A204.1 (cell line): Measurements from ENCODE around the gene CALY.

Experiments
- FAIRE-seq: peaks from 2 replicates; lab custom pipeline; 2012; peaks lifted over from hg19 to GRCh38; lab: Jason Lieb, UNC

CALY gene

DNA sequence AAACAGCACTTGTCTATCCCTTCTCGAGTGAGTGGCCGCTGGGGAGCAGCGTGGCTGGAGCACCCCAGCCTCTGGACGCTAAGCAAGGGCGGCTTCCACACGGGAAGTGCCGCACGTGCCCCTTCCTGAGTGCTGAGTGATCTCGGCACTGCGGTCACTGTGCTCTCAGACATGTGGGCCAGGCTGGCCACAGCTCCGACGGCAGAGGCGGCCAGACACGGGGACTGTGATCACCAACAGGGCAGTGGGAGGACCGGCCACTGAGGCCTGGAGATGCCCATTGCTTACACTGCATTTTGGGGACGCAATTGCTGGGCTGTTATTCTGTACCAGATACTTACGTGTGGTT lies 29.4 kb upstream of the CALY start:
- FAIRE-seq, result no peak

DNA sequence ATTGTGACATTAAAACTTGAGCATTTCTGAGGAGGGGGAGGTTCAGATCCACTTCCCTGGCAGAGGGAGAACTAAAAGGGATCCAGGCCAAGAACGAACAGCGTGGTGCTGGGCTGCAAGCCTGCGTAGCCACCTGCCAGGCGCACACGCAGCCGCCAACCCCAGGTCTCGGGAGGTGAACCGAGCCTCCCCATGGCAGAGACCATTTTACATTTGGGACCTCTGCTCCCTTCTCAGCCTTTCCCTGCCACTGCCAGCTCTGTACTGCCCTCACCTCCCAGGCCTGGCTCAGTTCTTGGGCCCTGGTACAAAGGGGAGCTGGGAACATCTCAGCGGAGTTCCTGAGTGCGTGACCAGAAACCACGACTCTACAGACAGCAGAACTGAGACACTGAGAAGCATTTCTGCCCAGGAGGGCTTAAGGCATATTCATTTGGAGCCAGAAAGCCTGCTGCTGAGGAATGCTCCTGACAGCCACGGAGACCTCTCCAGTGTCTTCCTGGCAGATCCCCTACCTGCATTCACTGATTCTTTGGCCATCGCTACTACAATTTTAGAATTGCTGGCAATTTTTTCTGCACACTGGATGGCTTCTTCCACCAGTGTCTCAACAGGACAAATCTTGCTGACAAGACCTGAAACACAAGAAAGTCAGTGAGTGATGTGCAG lies 28.9 kb upstream of the CALY start:
- FAIRE-seq, result no peak

DNA sequence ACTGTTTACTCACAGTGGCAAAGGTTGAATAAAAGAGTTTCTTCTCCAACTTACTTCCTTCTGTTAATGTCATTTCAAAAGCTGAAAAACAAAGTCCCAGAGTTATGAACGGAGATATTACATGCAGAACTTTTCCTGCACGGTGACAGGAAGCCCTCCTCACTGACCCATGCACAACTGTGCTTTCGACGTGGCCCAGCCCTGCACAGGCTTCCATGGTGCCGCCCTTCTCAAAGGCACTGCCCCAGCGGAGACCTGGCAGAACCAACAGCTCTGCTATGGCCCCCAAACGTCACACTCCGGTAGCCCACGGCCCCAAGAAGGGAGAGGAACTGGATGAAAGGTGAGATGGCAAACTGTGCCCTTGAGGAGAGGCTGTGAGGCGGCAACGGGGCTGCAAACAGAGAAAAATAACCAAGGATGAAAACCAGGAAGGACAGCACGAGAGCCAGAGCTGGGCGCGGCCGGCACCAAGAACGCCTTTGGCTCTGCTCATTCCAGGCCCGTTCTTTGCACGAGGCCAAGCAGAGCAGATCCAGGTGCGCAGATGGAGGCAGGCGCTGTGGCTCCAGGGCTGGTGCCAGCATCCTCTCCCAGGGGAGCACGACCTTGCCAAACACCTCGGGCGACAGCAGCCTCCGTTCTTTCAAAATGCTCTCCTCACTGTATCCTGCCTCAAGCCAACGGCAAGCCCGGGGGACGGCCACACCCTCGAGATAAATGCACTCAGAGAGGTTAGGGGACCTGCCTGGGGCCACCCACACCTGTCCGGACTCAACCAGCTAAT lies 28.1 kb upstream of the CALY start:
- FAIRE-seq, result no peak

DNA sequence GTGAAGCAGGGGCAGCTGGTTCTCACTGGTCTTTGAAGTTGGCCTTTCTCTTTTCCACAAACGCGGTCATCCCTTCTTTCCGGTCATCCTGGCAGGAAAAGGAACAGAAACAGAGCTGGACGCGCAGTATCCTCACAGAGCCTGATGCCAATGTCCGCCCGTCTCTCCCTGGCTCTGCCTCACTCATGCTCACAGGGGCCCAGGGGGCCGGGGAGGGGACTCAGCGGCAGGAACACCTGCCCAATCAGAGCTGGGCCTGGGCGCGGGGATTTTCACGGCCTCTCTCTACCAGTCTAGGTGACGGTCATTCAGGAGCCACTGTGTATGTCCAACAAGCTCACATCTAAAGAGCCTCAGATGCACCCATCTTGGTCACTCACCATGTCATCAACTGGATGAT lies 26.1 kb upstream of the CALY start:
- no peak for FAIRE-seq

DNA sequence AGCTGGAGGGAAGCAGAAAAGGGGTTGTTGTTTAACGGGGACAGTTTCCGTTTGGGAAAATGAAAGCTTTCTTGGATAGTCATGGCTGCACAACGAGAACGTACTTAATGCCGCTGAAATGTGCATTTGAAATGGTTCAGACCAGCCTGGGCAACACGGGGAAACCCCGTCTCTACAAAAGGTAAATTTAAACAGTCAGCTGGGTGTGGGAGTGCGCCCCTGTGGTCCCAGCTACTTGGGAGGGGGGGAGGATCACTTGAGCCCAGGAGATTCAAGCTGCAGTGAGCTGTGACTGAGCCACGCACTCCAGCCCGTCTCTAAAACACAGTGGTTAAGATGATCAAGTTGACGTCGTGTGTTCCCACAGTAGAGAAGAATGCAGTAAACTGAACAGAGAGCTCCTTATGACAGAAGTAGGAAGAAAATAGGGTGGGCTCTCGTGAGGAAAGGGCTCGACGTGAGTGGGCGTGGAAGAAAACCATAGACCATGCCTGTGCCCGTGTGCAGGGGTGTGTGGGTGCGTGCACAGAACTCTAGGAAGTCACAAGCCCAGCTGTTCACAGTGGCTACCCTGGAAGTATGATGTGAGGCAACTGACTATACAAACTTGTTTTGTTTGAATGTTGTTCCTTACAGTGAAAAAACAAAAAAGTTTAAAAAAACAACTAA lies 25.2 kb upstream of the CALY start:
- no peak for FAIRE-seq

DNA sequence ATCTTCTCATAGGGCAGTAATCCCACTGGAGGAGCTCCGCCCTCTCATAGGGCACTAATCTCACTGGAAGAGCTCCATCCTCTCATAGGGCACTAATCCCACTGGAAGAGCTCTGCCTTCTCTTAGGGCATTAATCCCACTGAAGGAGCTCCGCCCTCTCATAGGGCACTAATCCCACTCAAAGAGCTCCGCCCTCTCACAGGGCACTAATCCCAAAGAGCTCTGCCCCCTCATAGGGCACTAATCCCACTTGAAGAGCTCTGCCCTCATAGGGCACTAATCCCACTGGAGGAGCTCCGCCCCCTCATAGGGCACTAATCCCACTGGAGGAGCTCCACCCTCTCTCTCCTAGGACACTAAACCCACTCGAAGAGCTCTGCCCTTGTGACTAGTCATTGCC lies 24.5 kb upstream of the CALY start:
- FAIRE-seq, result no peak

DNA sequence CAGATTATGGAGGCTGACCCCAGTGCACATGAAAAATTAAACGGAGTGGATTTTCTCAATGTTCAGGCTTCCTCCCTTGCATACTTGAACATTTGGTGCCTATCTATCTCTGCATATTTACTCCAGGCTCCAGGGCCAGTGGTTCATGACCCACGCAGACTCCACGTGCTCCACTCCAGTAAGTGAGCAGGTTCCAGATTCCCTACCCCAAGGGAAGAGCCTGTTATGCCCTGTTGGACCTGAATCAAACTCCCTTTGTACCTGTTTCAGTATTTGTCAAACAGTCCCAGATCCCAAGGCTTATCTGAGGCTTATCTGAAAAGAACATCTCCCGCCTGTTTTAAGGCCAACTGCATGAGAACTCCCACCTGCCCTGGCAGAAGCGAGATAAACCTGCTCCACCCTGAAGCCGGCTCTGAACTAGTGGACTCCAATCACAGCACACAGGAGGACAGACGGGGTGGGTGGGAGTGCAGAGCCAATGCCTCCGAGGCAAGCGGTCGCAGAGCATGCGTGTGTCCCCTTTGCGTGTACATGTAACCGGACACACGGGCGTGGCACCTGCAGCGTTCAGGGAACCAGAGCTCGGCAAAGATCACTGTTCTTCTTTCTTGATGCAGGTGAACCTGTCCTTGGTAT lies 23.4 kb upstream of the CALY start:
- FAIRE-seq, result no peak

DNA sequence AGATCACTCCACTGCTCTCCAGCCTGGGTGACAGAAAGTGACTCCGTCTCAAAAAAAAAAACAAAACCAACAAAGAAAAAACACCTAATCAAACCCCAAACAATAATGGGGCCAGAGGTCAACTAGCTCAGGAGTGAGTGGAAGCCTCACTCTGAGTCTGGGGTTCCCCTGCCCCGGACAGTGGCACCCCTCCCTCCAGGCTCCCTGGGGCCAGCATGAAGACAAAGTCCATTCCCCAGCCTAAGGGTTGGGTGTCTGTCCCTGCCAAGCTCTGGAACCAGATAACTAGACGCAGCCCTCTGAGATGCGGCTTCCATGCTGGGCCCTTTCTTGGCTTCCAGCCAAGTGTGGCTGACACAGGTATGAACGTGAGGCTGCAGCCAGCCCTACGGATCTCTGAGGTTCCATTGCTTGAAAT lies 22.9 kb upstream of the CALY start:
- no peak for FAIRE-seq

DNA sequence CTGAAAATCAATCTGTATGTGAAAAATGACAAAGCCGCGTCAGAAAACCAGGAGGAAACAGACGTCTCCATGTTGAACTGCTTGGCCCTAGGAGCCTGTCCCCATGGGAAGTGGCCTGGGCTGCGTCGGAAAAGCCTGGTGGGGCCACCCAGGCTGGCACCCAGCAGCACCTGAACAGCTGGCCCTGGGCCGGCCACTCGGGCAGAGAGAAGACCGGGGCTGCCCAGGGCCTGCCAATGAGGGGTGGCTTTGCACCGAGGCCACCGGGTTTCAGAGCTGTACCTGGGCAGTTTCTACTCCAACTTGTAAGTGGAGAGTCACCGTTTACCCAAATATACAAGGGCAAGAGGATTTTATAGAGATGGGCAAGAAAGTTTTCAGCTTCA lies 22.2 kb upstream of the CALY start:
- FAIRE-seq, result no peak

DNA sequence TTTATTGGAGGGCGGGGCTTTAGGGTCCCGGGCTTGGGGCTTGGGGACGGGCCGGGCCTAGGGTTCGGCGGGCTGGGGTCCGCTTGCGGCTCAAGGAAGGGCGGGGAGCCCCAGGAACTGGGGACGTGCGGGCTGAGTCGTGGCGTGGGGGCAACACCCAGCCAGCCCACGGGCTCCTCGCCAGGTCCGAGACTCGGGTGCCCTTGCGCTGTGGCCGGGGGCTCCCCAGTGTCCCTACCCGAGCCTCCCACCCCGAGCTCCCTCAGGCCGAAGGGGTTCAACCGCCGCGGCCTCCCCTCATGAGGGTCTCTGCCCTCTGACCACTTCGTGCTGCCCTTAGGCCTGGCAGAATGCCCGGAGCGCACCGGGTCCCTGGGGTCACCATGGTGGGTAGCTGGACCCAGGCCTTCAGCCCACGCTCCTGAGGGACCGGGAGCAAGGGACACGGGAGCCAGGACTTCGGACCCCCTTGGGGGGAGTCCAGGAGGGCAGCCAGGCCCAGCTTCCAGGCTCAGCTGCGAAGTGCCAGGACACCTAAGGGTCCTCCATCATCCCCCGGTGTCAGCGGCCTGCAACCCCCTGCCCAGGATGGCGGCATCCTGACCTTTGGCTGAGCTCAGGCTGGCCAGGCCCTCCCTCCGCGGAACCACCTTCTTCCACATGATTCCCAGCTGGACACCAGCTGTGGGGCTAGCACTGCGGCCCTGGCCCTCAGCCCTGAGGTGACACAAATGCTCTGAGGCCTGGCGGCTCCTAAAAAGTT lies 21.6 kb upstream of the CALY start:
- FAIRE-seq, result no peak

DNA sequence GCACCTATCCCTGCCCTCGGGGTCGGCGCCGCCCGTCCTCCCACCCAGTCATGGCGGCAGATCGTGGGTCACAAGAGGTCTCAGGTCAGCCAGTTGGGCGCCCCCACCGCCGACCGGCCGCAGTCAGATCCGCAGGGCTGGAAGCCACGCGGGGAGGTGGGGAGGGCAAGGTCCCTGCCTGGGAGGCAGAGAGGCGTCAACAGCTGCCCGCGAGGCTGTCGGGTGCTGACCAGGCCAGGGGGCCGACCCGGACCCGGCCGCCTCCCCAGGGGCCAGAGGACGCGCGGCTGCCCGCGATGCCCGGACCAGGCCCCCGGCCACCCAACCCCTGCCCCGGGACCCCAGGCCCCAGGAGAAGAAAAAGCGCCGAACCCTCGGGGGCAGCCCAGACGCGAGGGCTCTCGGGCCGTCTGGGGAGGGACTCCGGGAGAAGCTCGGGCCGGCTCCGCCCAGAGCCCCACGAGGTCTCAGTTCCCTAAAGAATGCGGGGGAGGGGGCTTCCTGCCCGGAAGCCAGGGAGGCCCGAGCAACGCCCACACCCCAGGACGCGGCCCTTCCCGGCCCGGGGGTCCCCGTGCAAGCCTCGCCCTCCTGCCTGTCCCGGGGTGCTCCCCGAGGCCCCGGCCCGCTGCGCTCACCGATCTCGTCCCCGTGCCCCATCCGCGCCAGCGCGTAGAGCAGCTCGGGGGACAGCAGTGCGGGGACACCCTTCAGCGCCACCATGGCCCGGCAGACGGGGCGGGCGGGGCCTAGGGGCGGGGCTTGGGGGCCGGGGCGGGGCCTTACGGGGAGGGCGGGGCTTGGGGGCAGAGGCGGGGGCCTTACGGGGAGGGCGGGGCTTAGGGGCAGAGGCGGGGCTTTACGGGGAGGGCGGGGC lies 20.8 kb upstream of the CALY start, which contains the start of gene FUOM:
Gene FUOM (minus strand): TSS at position 735 of the 877 bp plus-strand sequence. CDS start 12 bp downstream, at position 723.
- FAIRE-seq, result no peak

DNA sequence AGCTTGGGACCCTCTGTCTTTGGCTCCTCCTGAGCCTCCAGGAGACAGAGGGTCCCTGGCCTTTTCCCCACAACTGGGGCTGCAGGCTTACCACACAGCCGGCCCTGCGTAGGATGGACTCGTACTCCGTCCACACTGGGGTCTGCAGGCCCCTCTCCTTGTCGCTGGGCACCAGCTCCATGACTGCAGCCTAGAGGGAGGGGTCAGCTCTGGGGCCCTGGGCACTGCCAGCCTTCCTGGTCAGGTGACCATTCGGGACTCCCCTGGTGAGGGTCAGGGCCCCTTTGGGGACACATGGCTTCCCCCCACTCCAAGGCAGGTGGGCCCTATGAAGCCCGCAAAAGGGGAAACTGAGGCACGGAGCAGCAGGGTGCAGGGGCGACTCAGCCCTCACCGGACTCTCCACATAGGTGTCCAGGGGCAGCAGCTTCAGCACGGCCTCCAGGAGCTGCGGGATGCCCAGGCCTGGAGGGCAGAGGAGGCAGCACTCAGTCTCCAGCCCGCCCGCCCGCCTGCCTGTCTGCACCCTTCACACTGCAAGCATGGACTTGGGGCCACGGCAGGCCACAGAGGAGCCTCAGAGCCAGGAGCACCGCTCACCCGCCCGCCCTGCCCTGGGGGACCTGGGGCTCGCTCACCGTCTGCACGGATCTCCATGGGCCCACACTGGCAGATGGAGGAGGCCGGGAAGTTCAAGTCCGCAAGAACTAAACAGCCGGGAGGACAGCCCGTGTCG lies 20.0 kb upstream of the CALY start:
- no peak for FAIRE-seq

DNA sequence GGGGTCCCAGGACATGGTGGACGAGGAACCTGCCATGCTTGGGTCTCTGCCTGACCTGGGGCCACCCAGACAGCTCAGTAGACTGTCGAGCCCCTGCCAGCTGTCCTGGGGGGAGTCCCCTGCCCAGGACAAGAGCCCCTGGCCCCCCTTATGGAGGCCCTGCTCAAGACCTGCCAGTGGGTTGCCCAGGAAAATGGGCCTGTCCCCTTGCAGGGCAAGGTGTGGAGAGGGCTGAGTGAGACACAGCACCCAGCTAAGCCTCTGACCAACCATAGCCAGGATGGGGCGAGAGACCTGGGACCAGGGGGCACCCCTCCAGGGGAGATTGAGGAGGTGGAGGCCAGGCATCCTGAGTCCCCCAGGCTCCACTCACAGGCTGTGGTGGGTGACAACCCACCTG lies 19.3 kb upstream of the CALY start:
- FAIRE-seq, result no peak

DNA sequence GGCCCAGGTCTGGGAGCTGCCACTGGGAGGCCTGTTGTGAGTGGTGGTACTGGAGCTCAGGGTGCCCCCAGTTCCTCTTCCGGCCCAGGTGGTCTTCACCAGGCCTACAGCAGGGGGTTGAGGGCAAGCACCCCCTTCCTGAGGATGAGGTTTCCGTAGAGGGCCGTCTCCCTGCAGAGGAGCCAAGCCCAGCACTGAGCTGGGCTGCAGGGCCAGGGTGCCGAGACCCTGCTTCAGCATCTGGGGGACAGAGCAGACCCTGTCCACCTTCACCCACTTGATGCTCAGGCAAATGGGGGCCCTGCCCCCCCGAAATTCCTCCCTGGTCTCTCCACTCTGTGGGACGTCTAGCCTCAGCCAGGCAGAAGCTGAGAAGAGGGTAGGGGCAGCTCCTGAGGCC lies 18.6 kb upstream of the CALY start:
- no peak for FAIRE-seq

DNA sequence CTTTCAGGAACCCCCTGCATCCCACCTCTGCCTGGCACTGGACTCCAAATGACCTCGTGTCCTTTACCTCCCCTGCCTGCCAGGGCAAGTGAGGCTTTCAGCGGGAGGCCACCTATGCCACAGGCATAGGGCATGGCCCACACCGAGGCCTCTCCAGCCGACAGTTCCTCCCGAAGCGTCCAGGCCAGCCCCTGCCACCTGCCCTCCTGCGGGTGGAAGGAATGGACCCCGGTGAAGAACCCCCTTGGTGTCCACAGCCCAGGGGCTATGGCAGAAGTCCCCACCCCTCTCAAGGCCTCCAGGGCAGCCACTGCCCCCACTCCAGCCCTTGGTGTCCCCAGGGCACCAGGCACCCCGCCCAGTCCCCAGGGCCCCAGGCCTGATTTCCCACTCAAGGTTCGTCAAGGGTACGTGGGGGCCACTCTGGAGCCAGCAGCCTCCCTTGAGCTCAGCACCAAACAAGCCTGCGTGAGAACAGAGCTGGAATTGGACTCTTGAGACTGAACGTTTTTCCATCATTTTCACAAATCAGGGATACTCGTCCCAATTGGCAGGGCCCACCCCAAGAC lies 18.1 kb upstream of the CALY start:
- no peak for FAIRE-seq

DNA sequence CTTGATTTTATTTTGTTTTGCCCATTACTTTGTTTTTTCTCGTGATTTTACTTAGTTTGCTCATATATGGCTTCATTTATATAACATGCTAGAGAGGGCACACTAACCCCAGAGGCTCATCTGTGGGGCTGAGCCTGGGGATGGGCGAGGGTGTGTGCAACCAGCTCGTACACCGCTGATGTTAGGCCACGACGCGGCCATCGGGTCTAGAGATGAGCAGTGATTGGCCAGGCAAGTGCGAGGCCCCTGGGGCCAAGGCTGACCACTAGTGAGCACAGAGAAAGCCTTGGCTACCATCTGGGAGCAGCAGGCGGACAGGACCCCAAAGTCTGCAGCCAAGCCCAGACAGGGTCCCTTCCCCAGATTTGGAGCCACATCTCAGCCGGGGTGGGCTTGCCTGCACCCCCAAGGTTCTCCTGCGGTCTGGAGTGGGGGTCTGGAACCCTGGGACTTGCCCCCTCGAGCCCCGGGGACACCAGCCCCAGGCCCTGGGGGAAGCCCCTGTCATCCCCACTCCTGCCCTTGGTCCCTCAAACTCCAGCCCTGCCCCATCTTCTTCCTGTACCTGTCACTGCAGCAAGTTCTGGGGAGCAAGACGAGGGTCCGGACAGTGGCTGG lies 17.4 kb upstream of the CALY start:
- no peak for FAIRE-seq

DNA sequence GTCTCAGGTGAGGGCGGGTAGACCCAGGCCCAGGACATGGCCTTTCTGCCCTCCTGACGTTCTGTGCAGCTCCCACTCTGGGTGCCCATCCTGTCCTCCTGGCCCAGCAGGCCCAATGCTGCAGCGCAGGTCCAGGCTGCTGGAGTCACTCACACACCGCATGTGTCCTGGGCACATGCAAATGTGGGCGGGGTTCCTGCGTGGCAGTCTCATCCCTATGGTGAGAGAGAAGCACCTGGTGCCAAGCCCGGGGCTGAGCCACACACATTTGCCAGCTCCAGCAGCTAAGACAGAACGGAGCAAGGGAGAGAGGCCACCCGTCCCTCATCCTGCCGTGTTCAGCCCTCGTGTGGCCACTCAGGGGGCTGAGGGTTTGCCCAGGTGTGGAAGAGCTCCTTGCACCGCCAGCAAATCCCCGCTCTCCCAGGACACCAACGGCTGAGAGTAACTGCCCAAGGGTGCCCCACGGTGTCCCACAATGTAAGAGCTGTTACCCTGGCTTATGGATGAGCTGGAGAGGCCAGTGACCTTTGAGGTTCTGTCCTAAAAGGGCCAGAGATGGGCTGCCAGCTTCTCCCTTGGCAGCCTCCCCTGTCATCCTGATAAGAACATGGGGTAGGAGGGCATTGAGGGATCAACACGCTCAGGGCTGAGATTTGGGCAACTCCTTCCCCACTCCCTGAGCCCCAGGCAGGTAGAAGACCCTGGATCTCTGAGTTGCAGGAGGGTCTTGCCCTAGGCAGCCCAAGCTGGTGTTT lies 16.7 kb upstream of the CALY start:
- no peak for FAIRE-seq

DNA sequence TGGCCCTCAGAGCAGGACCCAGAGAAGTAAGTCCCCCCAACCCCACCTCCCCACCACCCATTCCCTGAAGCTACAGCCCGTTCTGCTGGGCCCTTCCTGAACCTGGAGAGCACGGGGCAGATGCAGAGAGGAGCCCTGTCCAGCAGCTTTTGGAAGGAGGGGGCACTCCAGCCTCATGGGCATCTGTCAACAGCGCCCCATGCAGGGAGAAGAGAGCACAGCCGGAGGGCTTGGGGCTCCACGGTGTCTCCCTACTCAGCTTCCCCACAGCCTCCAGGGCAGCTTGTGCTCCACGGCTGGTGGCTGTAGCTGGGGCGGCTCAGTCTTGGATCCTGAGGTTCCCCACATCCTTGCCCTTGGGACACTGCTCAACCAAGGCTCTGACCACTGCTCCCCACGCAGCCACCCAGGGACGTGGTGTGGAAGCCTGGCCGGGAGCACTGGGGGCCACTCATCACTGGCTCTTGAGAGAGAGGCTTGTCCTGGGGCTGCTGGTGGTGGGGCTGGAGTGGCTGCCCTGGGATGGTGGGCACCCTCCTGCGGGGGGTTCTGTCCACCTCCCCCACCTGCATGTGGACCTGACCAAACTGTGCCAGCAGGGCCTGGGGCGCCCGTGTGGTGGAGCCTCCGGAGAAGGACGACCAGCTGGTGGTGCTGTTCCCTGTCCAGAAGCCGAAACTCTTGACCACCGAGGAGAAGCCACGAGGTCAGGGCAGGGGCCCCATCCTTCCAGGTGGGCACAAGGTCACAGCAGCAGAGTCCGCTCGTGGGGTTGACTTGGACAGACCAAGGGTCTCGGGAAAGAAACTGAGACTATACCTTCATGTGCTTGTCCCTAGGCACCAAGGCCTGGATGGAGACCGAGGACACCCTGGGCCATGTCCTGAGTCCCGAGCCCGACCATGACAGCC lies 15.0 kb upstream of the CALY start:
- no peak for FAIRE-seq
